ENCODE results near the gene DDRGK1.
A peak's percentile ranks its signal among the peaks of the same experiment; 100 is the strongest.

The DDRGK1 gene

GRCh38 chr20:3204124-3204794 is at the start of gene DDRGK1:
Gene DDRGK1, minus strand, starts transcription at chr20:3204682. Its CDS starts 55 bp downstream, at chr20:3204627.
- DNase-seq (ENCODE audit: low read depth), result peak; percentile 83

DNA sequence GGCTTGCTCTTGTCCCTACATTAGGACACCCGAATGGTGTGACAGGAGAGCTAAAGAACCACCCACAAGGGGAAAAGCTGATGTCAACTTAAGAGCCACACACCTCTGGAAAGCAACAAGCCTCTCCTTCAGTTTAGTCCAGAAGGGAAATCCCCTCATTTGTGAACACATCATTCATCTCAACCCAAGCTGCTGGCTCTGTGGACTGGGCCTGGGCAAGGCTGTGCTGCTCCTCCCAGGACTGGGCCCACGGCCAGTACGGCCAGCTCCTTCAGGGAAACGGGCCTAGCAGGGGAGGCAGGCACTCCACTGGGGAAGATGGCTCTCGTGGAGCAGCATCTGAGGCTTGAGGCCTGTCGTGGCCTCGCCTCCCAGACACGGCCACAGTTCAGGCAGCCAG is 47.3 kb upstream of the DDRGK1 start:
- no peak for DNase-seq (ENCODE audit: low read depth)

DNA sequence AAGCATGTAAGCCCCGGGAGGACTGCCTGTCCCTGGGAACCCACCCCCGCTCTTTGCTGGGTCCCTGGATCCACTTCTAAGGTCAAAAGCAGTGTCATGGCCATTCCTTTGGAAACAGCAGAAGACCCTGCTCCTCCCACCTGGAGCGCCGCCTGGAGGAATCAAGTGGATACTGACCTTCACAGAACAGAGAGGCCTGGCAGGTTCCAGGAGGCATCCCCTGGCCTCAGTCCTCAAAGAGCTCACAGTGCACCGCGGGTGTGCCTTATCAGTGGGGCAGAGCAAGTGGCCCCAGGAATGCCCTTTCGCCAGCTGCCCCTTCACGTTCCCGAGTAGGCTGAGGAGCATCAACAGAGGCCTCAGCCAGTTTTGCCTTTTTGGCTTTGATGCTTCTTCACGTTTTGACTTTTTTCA is 45.6 kb upstream of the DDRGK1 start:
- no peak for DNase-seq (ENCODE audit: low read depth)

DNA sequence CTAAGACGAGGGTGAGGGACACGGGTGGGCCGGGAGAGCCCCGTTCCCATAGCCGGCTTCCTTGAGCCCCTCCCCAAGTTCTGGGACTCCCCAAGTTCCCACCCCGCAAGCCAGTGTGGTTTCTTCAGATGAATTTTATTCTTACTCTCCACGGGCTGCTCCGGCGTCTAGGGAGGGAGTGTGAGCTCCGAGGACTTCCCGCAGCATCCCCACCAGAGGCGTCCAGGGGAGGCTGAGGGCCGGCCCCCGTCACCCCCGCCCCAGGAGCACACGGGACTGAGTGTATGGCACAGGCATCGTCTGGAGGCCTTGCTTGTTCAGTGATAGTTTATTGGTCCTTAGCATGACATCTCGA is 44.5 kb upstream of the DDRGK1 start:
- DNase-seq (ENCODE audit: low read depth), result no peak

DNA sequence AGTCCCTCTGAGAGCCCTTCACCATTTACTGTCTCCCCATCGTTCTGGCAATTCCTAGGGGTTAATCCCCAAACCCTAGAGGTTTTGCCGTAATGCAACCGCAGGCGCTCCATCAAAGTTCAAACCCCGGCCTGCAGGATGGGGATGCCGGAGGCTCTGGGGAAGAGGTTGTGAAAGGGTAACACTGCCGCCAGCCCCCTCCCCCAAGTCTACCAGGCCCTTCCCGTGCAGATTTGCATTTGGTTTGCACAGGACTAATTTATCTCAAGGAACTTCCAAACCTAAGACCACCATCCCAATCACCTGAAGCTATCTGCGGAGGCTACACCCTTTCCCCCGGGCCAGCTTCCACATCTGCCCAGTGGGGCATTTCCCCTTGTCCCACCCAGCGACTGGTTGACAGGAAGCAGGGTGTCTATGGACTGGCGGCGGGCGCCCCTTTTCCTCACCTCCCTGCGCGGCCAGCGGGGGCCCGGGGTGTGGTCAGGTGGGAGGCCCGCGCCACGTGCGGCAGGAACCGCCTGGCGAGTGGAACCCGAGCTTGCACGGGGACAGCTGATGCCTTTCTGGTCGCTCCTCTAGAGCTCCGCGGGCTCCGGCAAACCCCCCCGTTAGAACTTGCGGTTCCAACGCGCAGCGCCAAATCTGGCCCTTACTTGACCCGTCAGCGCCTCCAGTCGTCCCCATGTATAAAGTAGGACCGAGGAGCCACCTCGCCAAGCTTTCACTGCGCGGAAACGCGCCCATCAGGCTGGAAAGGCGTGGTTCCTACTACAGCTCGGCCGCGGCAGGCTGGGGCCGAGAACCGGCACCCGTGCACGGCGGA is 43.9 kb upstream of the DDRGK1 start:
- DNase-seq (ENCODE audit: low read depth), result no peak

DNA sequence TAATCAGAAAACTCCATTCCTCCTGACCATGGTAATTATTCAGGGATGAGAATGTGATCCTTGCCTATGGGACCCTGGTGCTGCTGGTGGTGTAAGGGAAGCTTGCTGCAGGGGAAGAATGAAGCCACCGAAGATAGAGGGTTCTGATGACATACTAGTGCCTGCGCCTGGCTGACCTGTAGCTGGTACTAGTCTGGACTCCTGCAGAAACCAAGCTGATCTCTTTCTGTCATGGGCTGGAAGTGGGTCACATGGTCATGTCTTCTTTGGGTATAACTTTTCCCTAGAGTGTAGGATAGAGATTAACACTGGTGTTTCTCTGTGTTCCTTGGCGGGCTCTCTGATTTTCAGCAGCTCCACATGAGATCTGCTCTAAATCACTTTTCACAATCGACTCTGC is 43.2 kb upstream of the DDRGK1 start:
- no peak for DNase-seq (ENCODE audit: low read depth)

- DNase-seq (ENCODE audit: low read depth), result no peak
Measured at GRCh38 chr20:3246682-3247081, 42.2 kb upstream of the DDRGK1 start.

- DNase-seq (ENCODE audit: low read depth), result no peak
Measured at GRCh38 chr20:3245711-3246110, 41.2 kb upstream of the DDRGK1 start.

- DNase-seq (ENCODE audit: low read depth), result no peak
Measured at GRCh38 chr20:3245156-3245555, 40.7 kb upstream of the DDRGK1 start.

GRCh38 chr20:3244613-3245012 is 40.1 kb upstream of the DDRGK1 start:
- DNase-seq (ENCODE audit: low read depth), result no peak

GRCh38 chr20:3243718-3244358 is 39.4 kb upstream of the DDRGK1 start:
- no peak for DNase-seq (ENCODE audit: low read depth)

DNA sequence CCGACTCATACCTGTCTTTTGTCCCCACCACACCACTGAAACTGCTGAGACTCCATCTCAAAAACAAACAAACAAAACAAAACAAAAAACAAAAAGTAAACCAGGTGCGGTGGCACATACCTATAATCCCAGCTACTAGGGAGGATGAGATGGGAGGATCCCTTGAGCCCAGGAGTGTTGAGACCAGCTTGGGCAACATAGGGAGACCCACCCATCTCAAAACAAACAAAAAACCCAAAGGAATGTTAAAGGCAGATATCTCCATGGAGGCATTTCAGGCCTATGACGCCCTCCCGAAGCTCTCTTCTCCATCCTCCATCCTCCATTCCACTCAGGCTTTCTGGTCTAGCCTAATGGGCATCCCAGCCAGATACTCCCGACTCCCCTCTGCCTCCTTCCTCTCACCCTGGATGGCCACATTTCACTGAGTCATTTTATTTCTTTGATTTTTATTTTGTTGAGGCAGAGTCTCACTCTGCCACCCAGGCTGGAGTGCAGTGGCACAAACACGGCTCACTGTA is 37.8 kb upstream of the DDRGK1 start:
- DNase-seq (ENCODE audit: low read depth), result no peak

- no peak for DNase-seq (ENCODE audit: low read depth)
Measured at GRCh38 chr20:3240776-3241363, 36.4 kb upstream of the DDRGK1 start.

DNA sequence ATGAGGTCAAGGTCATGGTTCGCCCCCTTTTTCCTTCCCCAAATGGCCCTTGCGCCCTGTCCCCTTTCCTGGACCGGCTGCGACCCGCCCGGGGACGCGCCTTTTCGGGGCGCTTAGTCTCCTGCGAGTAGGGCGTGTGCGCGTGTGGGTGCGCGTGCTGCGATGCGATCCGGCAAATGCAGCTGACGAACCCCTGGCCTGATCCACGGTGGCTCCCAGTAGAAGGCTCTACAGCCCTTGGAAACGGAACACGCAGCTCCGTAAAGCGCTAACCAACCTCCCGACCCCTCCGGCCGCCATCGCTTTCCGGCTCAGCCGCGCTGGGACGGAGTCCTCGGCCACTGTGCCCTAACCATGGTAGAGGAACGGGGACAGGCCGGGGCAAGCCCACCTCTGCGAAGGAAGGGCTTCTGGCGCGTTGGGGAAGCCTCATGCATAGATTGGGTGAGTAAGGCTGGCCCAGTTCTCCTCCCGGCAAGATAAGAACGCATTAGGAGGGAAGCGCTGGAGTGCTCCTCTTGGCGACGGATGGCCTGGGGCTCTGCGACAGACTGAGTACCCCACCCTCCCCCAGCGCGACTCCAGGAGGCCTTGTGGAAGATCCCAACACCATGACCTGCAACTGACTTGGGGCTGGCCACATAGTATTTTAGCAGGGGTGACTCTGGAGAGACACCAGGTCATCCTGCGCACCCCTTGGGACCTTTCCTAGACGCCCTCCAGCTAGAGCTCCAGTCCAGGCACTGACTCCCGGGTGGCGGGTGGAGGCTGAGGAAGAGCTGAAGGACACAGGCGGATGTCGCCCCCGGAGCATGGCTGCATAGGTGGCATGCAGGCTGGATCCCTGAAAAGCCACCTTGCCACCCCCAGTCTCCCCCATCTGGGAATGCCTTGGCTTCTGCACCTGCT is 35.6 kb upstream of the DDRGK1 start:
- no peak for DNase-seq (ENCODE audit: low read depth)

DNA sequence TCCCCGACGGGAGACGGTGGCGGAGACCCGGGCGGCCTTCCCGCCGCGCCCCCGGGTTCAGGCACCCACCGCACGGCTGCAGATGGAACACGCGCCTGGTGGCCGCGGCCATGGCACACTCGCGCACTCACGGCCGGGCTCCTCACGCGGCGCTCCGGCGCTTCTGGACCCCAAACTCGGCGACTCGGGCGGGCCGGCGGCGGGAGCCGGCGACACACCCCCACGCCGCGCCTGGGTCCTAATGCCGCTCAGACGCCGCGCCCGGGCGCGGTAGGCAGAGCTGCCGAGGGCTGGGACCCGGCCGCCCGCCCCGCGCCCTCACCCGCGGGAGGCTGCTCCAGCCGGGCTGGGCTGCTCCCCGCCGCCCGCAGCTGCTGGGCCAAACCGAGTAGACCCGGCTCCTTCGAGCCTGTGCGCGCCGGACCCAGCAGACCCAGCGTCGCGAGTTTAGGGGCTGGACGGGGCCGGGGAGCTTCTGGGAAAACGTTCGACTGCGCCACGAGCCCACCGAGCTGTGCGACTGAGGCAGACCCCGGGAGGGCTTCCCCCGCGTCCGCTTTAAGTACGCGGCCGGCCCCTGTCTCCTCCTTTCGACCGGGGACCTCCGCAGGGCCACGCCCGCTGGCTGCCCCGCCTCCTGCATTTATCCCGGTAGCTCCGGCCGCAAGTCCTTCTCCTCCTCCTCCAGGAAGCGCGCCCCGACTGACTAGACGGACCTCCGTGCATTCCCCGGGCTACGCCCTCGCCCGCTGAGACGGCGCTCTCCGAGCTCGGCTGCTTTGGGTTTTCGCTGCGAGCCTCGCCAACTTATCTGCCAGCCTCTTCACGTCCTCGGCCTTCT is 34.8 kb upstream of the DDRGK1 start, which contains the start of gene SLC4A11:
Gene SLC4A11 (minus strand): TSS at position 165 of the 841 bp plus-strand sequence. CDS start 53 bp downstream, at position 112.
- DNase-seq (ENCODE audit: low read depth), result no peak

GRCh38 chr20:3238616-3239025 is 34.1 kb upstream of the DDRGK1 start:
- DNase-seq (ENCODE audit: low read depth), result peak; percentile 22

DNA sequence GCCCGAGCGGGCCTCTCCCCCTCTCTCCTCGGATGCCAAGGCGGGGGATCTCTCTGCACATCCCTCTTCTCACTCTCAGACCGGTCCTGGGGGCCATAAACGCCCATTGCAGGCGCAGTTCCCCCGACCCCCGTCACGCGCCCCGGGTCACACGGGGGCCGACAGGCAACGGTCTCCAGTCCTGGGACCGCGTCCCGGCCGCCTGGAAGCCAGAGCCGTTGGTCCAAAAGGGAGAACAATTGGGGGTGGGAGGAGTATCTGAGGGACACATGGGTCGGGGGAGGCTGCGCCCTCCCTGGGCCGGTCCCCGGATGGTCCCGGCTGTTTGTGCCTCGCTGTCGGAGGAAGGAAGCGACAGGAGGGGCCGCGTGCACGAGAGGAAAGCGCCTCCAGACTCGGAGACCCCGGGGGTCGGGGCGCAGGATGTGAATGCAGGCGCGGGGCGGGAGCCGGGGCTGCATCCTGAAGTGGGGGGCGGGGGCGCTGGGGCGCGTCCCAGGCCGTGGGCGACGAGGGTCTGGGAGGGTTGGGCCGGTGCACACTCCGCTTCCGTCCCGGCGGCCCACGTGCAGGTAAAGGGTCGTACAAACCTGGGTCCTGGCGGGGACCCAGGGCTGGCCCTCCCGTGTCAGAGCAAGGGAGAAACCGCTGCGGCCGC is 33.6 kb upstream of the DDRGK1 start:
- DNase-seq (ENCODE audit: low read depth), result no peak

GRCh38 chr20:3237011-3237957 is 32.8 kb upstream of the DDRGK1 start:
- DNase-seq (ENCODE audit: low read depth), result no peak

Data from stimulated activated CD4-positive, alpha-beta T cell treated with anti-CD3 and anti-CD28 coated beads, Interleukin-2, amount 100 ng/mL, for 4 hours (primary cell).